Camera-type eye (tissue), 1 donor: Measurements from ENCODE around the gene CTAGE4. TPM values are rescaled to one million over a fixed set of nuclear protein-coding genes. Genes with fewer than 3 reads are reported as not detected.

Experiments used
- total RNA-seq: library from RNA; depleted of rRNA; stranded (reverse); fragments of >200 nt; gene quantifications from one replicate; pipeline ENCODE4 v1.2.3, GENCODE V29; 2014

The CTAGE4 gene
- 2.7 TPM for total RNA-seq

GRCh38 chr7:144183166-144183565 lies at the start of gene CTAGE4:
TSS of gene CTAGE4 (plus strand) at chr7:144183466. CDS start at chr7:144183504, 38 bp downstream.

GRCh38 chr7:144195212-144195872 lies 12.1 kb downstream of the CTAGE4 start, which contains the start of gene ARHGEF35:
TSS of gene ARHGEF35 (minus strand) at chr7:144195833. CDS start at chr7:144188383, 7,450 bp downstream.

Other genes starting within 250 kb of the CTAGE4 start
- gene OR2F2, start 248.2 kb upstream of the CTAGE4 start, total RNA-seq, result not detected
- gene OR2F1, start 228.6 kb upstream of the CTAGE4 start, total RNA-seq, result not detected
- gene OR6B1, start 183.1 kb upstream of the CTAGE4 start, total RNA-seq, result not detected
- not detected for gene OR2A5, start 134.5 kb upstream of the CTAGE4 start, total RNA-seq
- gene OR2A25, start 113.7 kb upstream of the CTAGE4 start, total RNA-seq, result not detected
- not detected for gene OR2A12, start 97.2 kb upstream of the CTAGE4 start, total RNA-seq
- not detected for gene OR2A2, start 73.9 kb upstream of the CTAGE4 start, total RNA-seq
- not detected for gene OR2A14, start 60.3 kb upstream of the CTAGE4 start, total RNA-seq
- gene ARHGEF35, start 12.4 kb downstream of the CTAGE4 start, total RNA-seq, result 6.2 TPM
- gene OR2A42, start 56.1 kb downstream of the CTAGE4 start, total RNA-seq, result 0.16 TPM
- gene OR2A7, start 81.3 kb downstream of the CTAGE4 start, total RNA-seq, result 5.7 TPM
- 1.0 TPM for gene CTAGE8, start 85.8 kb downstream of the CTAGE4 start, total RNA-seq
- gene OR2A1, start 129.0 kb downstream of the CTAGE4 start, total RNA-seq, result 0.44 TPM
- gene ARHGEF5, start 171.9 kb downstream of the CTAGE4 start, total RNA-seq, result 6.9 TPM
- gene NOBOX, start 220.2 kb downstream of the CTAGE4 start, total RNA-seq, result not detected